Measurements from ENCODE around the gene GALNTL6. TPM values are rescaled to one million over a fixed set of nuclear protein-coding genes. Genes with fewer than 3 reads are reported as not detected.

Gene GALNTL6
- total and polyA plus RNA-seq, 2 donors from 2014 or later, result 0.60 TPM; not detected in 1

GRCh38 chr4:172780566-172781081, 967.4 kb downstream of the GALNTL6 start:
- no peaks in the 10 kb centered on the region for H3K4me1 ChIP-seq (ENCODE audit: control insufficient read depth in 2 of 3, insufficient read depth in 2 of 3, low read depth in 1 of 3, low read length in 3 of 3)
- H3K27ac ChIP-seq (ENCODE audit: low read depth in 2 of 2, low read length in 2 of 2), result no peak overlapping the region
- no peak for FAIRE-seq
- no peak overlapping the region for H3K4me3 ChIP-seq (ENCODE audit: low read length in 3 of 3)
- intact Hi-C loops (cut with DNase I), result no loop called here
- no peaks in the 10 kb centered on the region for H3K9me3 ChIP-seq (ENCODE audit: control insufficient read depth in 2 of 3, insufficient read depth in 1 of 3, low read length in 3 of 3)
- DNase-seq, result no peak
- H3K27me3 ChIP-seq (ENCODE audit: control insufficient read depth, insufficient read depth, low read length), result no peaks in the 10 kb centered on the region
- no peaks in the 10 kb centered on the region for H3K36me3 ChIP-seq (ENCODE audit: control insufficient read depth in 2 of 3, insufficient read depth in 3 of 3, low read length in 3 of 3)
- no peak overlapping the region for H3K9ac ChIP-seq (ENCODE audit: low read length in 3 of 3)
- TF ChIP-seq CTCF (IDR thresholded peaks at IDR 0.05; ENCODE audit: borderline replicate concordance, extremely low read depth, insufficient read depth), result no peak

- Histone ChIP-seq H3K9ac (ENCODE audit: low read length in 3 of 3) (no peak overlapping the region), H3K27ac (ENCODE audit: low read depth in 2 of 2, low read length in 2 of 2) (no peak overlapping the region), H3K36me3 (ENCODE audit: control insufficient read depth in 2 of 3, insufficient read depth in 3 of 3, low read length in 3 of 3) (no peaks in the 10 kb centered on the region), H3K4me1 (ENCODE audit: control insufficient read depth in 2 of 3, insufficient read depth in 2 of 3, low read depth in 1 of 3, low read length in 3 of 3) (no peaks in the 10 kb centered on the region), H3K27me3 (ENCODE audit: control insufficient read depth, insufficient read depth, low read length) (no peaks in the 10 kb centered on the region), H3K4me3 (ENCODE audit: low read length in 3 of 3) (no peak overlapping the region), H3K9me3 (ENCODE audit: control insufficient read depth in 2 of 3, insufficient read depth in 1 of 3, low read length in 3 of 3) (no peaks in the 10 kb centered on the region)
- intact Hi-C loops (cut with DNase I), result no loop called here
- TF ChIP-seq CTCF (IDR thresholded peaks at IDR 0.05; ENCODE audit: borderline replicate concordance, extremely low read depth, insufficient read depth), result no peak
- FAIRE-seq (no peak), DNase-seq (no peak)
Observed at GRCh38 chr4:172785613-172786012, 972.4 kb downstream of the GALNTL6 start.

- H3K27ac ChIP-seq (ENCODE audit: low read depth in 2 of 2, low read length in 2 of 2), result no peak overlapping the region
- FAIRE-seq (no peak), DNase-seq (peak in 3 of 5 donors; percentile 44 to 82 (median 50))
- H3K4me3 ChIP-seq (ENCODE audit: low read length in 3 of 3), result no peak overlapping the region
- no peaks in the 10 kb centered on the region for H3K4me1 ChIP-seq (ENCODE audit: control insufficient read depth in 2 of 3, insufficient read depth in 2 of 3, low read depth in 1 of 3, low read length in 3 of 3)
- no peak overlapping the region for H3K9ac ChIP-seq (ENCODE audit: low read length in 3 of 3)
- intact Hi-C loops (cut with DNase I), result no loop called here
- no peaks in the 10 kb centered on the region for H3K36me3 ChIP-seq (ENCODE audit: control insufficient read depth in 2 of 3, insufficient read depth in 3 of 3, low read length in 3 of 3)
- no peak for TF ChIP-seq CTCF (IDR thresholded peaks at IDR 0.05; ENCODE audit: borderline replicate concordance, extremely low read depth, insufficient read depth)
- H3K27me3 ChIP-seq (ENCODE audit: control insufficient read depth, insufficient read depth, low read length), result no peaks in the 10 kb centered on the region
- H3K9me3 ChIP-seq (ENCODE audit: control insufficient read depth in 2 of 3, insufficient read depth in 1 of 3, low read length in 3 of 3), result no peaks in the 10 kb centered on the region
Observed at GRCh38 chr4:172786039-172786792, 973.0 kb downstream of the GALNTL6 start.

Measured in kidney (tissue), 14 donors.